PC-9 (cell line): Measurements from ENCODE around the gene POU2AF1.

Source experiments
- EZH2 ChIP-seq: fragments of 200-600 bp; sonication (generic); IDR thresholded peaks from 2 replicates; pipeline ENCODE4 v1.8.0; 2017; ENCODE audit warnings: antibody characterized with exemption, low read depth
- TF ChIP-seq, protein P1 (sequence below): fragments of 200-600 bp; sonication (generic); conservative IDR thresholded peaks from 2 replicates; pipeline ENCODE4 v1.6.1; 2017; ENCODE audit warnings: mixed run types, antibody characterized with exemption, mild to moderate bottlenecking, moderate library complexity

DNA sequence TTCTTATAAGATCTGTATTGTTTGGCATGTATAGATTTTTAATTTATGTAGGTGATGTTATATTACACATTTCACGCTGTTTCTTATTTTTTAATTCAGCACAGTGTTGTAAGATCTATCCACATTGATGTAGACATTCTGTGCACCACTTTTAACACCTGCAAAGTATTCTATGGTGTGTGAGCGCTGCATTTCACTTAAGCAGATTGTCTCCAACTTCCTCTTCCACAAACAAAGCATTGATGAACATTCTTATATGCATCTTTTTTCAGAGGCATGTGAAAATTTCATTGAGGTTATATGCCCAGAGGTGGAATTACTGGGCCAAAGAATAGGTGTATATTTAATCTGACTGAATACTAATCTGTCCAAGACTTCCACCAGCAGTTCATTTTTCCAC lies 3.4 kb upstream of the POU2AF1 start:
- TF ChIP-seq, protein P1, sequence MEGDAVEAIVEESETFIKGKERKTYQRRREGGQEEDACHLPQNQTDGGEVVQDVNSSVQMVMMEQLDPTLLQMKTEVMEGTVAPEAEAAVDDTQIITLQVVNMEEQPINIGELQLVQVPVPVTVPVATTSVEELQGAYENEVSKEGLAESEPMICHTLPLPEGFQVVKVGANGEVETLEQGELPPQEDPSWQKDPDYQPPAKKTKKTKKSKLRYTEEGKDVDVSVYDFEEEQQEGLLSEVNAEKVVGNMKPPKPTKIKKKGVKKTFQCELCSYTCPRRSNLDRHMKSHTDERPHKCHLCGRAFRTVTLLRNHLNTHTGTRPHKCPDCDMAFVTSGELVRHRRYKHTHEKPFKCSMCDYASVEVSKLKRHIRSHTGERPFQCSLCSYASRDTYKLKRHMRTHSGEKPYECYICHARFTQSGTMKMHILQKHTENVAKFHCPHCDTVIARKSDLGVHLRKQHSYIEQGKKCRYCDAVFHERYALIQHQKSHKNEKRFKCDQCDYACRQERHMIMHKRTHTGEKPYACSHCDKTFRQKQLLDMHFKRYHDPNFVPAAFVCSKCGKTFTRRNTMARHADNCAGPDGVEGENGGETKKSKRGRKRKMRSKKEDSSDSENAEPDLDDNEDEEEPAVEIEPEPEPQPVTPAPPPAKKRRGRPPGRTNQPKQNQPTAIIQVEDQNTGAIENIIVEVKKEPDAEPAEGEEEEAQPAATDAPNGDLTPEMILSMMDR: no peak
- TF ChIP-seq EZH2: no peak
